Activated CD8-positive, alpha-beta T cell treated with anti-CD3 and anti-CD28 coated beads for 36 hours (primary cell): ENCODE data around the gene ATP8B3. TPM values are rescaled to one million over a fixed set of nuclear protein-coding genes. Genes with fewer than 3 reads are reported as not detected.

Experiments
- ATAC-seq: fragments of 200-7000 bp; cut with Tn5 transposase; one replicate; pipeline ENCODE4 v1.10.0; 2021; ENCODE audit warnings: mild to moderate bottlenecking, moderate library complexity
- CTCF ChIA-PET: fragments of 350-600 bp; sonication (Branson Sonifier 250); formaldehyde crosslinking; loops from one replicate; lab custom pipeline; 2021; ENCODE audit warnings: antibody characterized with exemption; lab: Charles Lee
- POLR2A ChIA-PET: fragments of 350-600 bp; sonication (Branson Sonifier 250); formaldehyde crosslinking; loops from one replicate; lab custom pipeline; 2021; ENCODE audit warnings: antibody characterized with exemption; lab: Charles Lee
- DNase-seq: peaks from one replicate; pipeline ENCODE4 v3.0.0-alpha.2; 2020
- H3K27ac Mint-ChIP-seq: one replicate; pipeline ENCODE4 v1.8.0; 2021; ENCODE audit warnings: mild to moderate bottlenecking, mixed read lengths
- H3K27me3 Mint-ChIP-seq: one replicate; pipeline ENCODE4 v1.8.0; 2021; ENCODE audit warnings: mixed read lengths
- H3K36me3 Mint-ChIP-seq: one replicate; pipeline ENCODE4 v1.8.0; 2021; ENCODE audit warnings: low read depth, mixed read lengths
- H3K4me1 Mint-ChIP-seq: one replicate; pipeline ENCODE4 v1.8.0; 2021; ENCODE audit warnings: low read depth, mixed read lengths
- H3K4me3 Mint-ChIP-seq: one replicate; pipeline ENCODE4 v1.8.0; 2021; ENCODE audit warnings: mild to moderate bottlenecking, moderate library complexity, mixed read lengths
- H3K9me3 Mint-ChIP-seq: one replicate; pipeline ENCODE4 v1.8.0; 2021; ENCODE audit warnings: mixed read lengths
- CTCF ChIP-seq: fragments of 200-600 bp; IDR thresholded peaks from one replicate; pipeline ENCODE4 v1.8.0; 2022; ENCODE audit warnings: antibody characterized with exemption, mild to moderate bottlenecking
- intact Hi-C: fragments of 100-400 bp; cut with micrococcal nuclease; formaldehyde crosslinking; loops from one replicate; pipeline ENCODE4 v1.10.0; 2022
- total RNA-seq, 2 experiments: library from RNA; stranded (reverse); gene quantifications; one replicate each; pipeline ENCODE4 v1.2.3, GENCODE V29; 2021

Gene ATP8B3
- total RNA-seq, 2 experiments from 2014 or later: 5.8 to 8.2 TPM

- Mint-ChIP-seq H3K9me3 (no peaks in the 10 kb centered on the region), H3K4me3 (no peak overlapping the region), H3K4me1 (peaks cover 4% of the 10 kb centered on the region), H3K36me3 (no peaks in the 10 kb centered on the region), H3K27ac (no peak overlapping the region), H3K27me3 (no peaks in the 10 kb centered on the region)
- intact Hi-C loops: no loop called here
- no peak for ATAC-seq
- ChIA-PET POLR2A (no interaction called here), CTCF (interaction anchor here (0.8 to 1.8 kb wide), 5 partner anchors 13 to 135 kb away, joined by 3 to 5 read pairs (median 4); no protein-coding TSS in a partner anchor)
- DNase-seq: no peak
- TF ChIP-seq CTCF: no peak
Measured at GRCh38 chr19:1807030-1807694, 4.9 kb downstream of the ATP8B3 start.

DNA sequence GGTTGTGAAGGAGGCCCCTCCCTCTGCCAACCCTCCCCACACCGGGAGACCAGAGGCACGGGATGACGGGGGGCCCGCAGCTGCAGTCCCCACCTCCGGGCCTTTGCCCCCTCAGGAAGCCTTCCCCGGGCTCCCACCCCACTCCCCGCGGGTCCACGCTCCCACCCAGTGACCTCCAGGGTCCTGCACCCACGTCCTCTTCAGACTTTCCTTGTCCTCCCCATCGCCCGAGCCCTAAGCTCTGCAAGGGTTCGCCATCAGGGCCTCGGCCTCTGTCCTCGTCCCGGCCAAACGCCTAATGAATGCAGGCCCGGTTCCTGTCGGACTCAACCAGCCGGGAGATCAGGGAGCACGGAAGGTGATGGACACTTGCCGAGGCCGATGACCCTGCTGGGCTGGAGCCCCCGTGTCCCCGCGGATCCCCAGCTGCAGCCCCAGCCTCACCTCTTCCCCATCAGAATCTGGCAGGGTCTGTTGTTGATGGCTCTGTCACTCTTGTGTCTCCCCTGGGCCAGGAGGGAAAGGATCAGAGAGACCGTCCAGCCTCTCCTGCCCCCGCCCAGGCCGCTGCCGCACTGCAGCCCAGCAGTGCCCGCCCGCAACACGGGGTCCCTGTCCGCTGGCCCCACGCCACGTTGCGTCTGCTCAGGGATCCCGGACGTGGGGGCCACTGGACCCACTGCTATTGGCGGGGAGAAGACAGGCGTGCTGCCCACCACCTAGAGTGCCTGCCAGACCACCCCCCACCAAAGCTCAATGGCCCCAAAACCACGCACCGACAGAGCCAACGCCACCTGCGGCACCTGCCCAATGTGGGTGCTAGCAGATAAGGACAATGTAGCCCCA is 5.7 kb downstream of the ATP8B3 start:
- intact Hi-C loops: no loop called here
- no peak overlapping the region for H3K4me3 Mint-ChIP-seq
- peaks cover 1% of the 10 kb centered on the region for H3K4me1 Mint-ChIP-seq
- POLR2A ChIA-PET: no interaction called here
- no peaks in the 10 kb centered on the region for H3K27me3 Mint-ChIP-seq
- TF ChIP-seq CTCF: no peak
- DNase-seq: no peak
- CTCF ChIA-PET: interaction anchor here (1.3 to 2.0 kb wide), 5 partner anchors 10 to 134 kb away, joined by 3 to 7 read pairs (median 4); no protein-coding TSS in a partner anchor
- H3K27ac Mint-ChIP-seq: no peak overlapping the region
- no peaks in the 10 kb centered on the region for H3K36me3 Mint-ChIP-seq
- no peak for ATAC-seq
- H3K9me3 Mint-ChIP-seq: no peaks in the 10 kb centered on the region

GRCh38 chr19:1805401-1806183 is 6.5 kb downstream of the ATP8B3 start:
- Mint-ChIP-seq H3K36me3 (no peaks in the 10 kb centered on the region), H3K4me3 (no peak overlapping the region), H3K9me3 (no peaks in the 10 kb centered on the region), H3K27me3 (no peaks in the 10 kb centered on the region), H3K27ac (no peak overlapping the region), H3K4me1 (no peaks in the 10 kb centered on the region)
- no peak for DNase-seq
- intact Hi-C loops: no loop called here
- TF ChIP-seq CTCF: no peak
- ChIA-PET POLR2A (no interaction called here), CTCF (interaction anchor here (1.3 to 2.0 kb wide), 5 partner anchors 9 to 133 kb away, joined by 3 to 7 read pairs (median 4); no protein-coding TSS in a partner anchor)
- no peak for ATAC-seq

DNA sequence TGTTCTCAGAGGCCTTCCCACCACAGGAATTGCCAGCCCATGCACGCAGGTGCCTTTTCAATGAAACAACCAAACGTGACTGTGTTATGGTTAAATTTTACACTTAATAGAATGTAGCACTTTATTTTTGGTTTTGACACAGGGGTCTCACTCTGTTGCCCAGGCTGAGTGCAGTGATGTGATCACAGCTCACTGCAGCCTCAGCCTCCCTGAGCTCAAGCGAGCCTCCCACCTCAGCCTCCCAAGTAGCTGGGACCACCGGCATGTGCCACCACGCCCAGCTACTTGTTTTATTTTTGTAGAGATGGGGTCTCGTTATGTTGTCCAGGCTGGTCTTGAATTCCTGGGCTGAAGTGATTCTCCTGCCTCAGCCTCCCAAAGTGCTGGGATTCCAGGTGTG is 7.2 kb downstream of the ATP8B3 start:
- Mint-ChIP-seq H3K27me3 (no peaks in the 10 kb centered on the region), H3K4me3 (no peak overlapping the region), H3K9me3 (no peaks in the 10 kb centered on the region), H3K4me1 (no peaks in the 10 kb centered on the region), H3K36me3 (no peaks in the 10 kb centered on the region), H3K27ac (no peak overlapping the region)
- no peak for DNase-seq
- CTCF ChIA-PET: interaction anchor here (2.0 kb wide), 1 partner anchor 9 kb away, joined by 7 read pairs; no protein-coding TSS in a partner anchor
- POLR2A ChIA-PET: no interaction called here
- TF ChIP-seq CTCF: no peak
- intact Hi-C loops: no loop called here
- no peak for ATAC-seq
